H9 (cell line): ENCODE data around the gene ZNF469. TPM values are rescaled to one million over a fixed set of nuclear protein-coding genes. Genes with fewer than 3 reads are reported as not detected.

Experiments used
- DNase-seq: peaks from one replicate; pipeline ENCODE4 v3.0.0-alpha.2; 2017
- H2AFZ ChIP-seq: one replicate; pipeline ENCODE4 v1.6.1; 2013; ENCODE audit warnings: mild to moderate bottlenecking, low read length, control low read depth, moderate library complexity
- H2AK5ac ChIP-seq: 2 replicates; pipeline ENCODE4 v1.6.1; 2013; ENCODE audit warnings: low read length, control low read depth, mixed read lengths; ENCODE audit not compliant: insufficient read length
- H2BK120ac ChIP-seq: one replicate; pipeline ENCODE4 v1.6.1; 2013; ENCODE audit warnings: low read depth, mild to moderate bottlenecking, low read length, control low read depth, inconsistent platforms; ENCODE audit not compliant: poor library complexity, severe bottlenecking
- H2BK12ac ChIP-seq: 2 replicates; pipeline ENCODE4 v1.6.1; 2013; ENCODE audit warnings: low read length, control low read depth, mixed read lengths, low read depth; ENCODE audit not compliant: insufficient read length
- H2BK15ac ChIP-seq: 2 replicates; pipeline ENCODE4 v1.6.1; 2013; ENCODE audit warnings: low read depth, low read length, control low read depth
- H2BK20ac ChIP-seq: one replicate; pipeline ENCODE4 v1.6.1; 2013; ENCODE audit warnings: low read depth, mild to moderate bottlenecking, low read length, control low read depth, inconsistent platforms; ENCODE audit not compliant: poor library complexity, severe bottlenecking
- H2BK5ac ChIP-seq: 2 replicates; pipeline ENCODE4 v1.6.1; 2013; ENCODE audit warnings: low read length, control low read depth, mixed read lengths; ENCODE audit not compliant: insufficient read length
- H3K14ac ChIP-seq: 2 replicates; pipeline ENCODE4 v1.6.1; 2013; ENCODE audit warnings: low read length, control low read depth; ENCODE audit not compliant: insufficient read depth
- H3K18ac ChIP-seq: 2 replicates; pipeline ENCODE4 v1.6.1; 2013; ENCODE audit warnings: low read depth, mild to moderate bottlenecking, mixed read lengths, low read length, control low read depth; ENCODE audit not compliant: insufficient read length
- H3K23ac ChIP-seq: 2 replicates; pipeline ENCODE4 v1.6.1; 2013; ENCODE audit warnings: low read length, control low read depth, mixed read lengths, low read depth; ENCODE audit not compliant: insufficient read length
- H3K23me2 ChIP-seq: 2 replicates; pipeline ENCODE4 v1.6.1; 2013; ENCODE audit warnings: low read depth, mild to moderate bottlenecking, mixed read lengths, low read length, control low read depth; ENCODE audit not compliant: insufficient read length, poor library complexity, severe bottlenecking
- H3K27ac ChIP-seq: 2 replicates; pipeline ENCODE4 v1.5.1; 2013; ENCODE audit warnings: low read length, control low read depth, mixed read lengths, low read depth; ENCODE audit not compliant: insufficient read length
- H3K27me3 ChIP-seq: 2 replicates; pipeline ENCODE4 v1.6.1; 2013; ENCODE audit warnings: low read length, control low read depth, inconsistent platforms; ENCODE audit not compliant: insufficient read depth
- H3K4ac ChIP-seq: 2 replicates; pipeline ENCODE4 v1.6.1; 2013; ENCODE audit warnings: low read depth, mild to moderate bottlenecking, control low read depth, inconsistent platforms, low read length, moderate library complexity
- H3K4me1 ChIP-seq: 2 replicates; pipeline ENCODE4 v1.6.1; 2013; ENCODE audit warnings: low read length, control low read depth, inconsistent platforms; ENCODE audit not compliant: insufficient read depth
- H3K4me2 ChIP-seq: 2 replicates; pipeline ENCODE4 v1.6.1; 2013; ENCODE audit warnings: low read length, control low read depth, mixed read lengths; ENCODE audit not compliant: insufficient read length, insufficient read depth
- H3K56ac ChIP-seq: 2 replicates; pipeline ENCODE4 v1.6.1; 2013; ENCODE audit warnings: low read depth, mild to moderate bottlenecking, mixed read lengths, low read length, control low read depth; ENCODE audit not compliant: insufficient read length
- H3K79me1 ChIP-seq: 2 replicates; pipeline ENCODE4 v1.6.1; 2013; ENCODE audit warnings: low read depth, mild to moderate bottlenecking, moderate library complexity, low read length, control low read depth, inconsistent platforms; ENCODE audit not compliant: insufficient read depth, poor library complexity, severe bottlenecking
- H3K79me2 ChIP-seq: 2 replicates; pipeline ENCODE4 v1.6.1; 2013; ENCODE audit warnings: low read length, control low read depth, inconsistent platforms; ENCODE audit not compliant: insufficient read depth
- H3K9ac ChIP-seq: 2 replicates; pipeline ENCODE4 v1.6.1; 2013; ENCODE audit warnings: low read length, control low read depth, mixed read lengths; ENCODE audit not compliant: insufficient read length; ENCODE audit errors: extremely low read depth
- H3K9me3 ChIP-seq: one replicate; pipeline ENCODE4 v1.6.1; 2013; ENCODE audit warnings: low read depth, low read length, inconsistent platforms; ENCODE audit not compliant: control insufficient read depth
- H3T11ph ChIP-seq: one replicate; pipeline ENCODE4 v1.6.1; 2013; ENCODE audit warnings: mild to moderate bottlenecking, low read length, control low read depth, inconsistent platforms
- H4K20me1 ChIP-seq: one replicate; pipeline ENCODE4 v1.6.1; 2013; ENCODE audit not compliant: control insufficient read depth, insufficient read length, insufficient read depth
- H4K5ac ChIP-seq: 2 replicates; pipeline ENCODE4 v1.6.1; 2013; ENCODE audit warnings: low read depth, mild to moderate bottlenecking, mixed read lengths, low read length, control low read depth; ENCODE audit not compliant: insufficient read length
- H4K8ac ChIP-seq: replicated peaks from 2 replicates; pipeline ENCODE4 v1.6.1; 2013; ENCODE audit warnings: low read length, control low read depth, mixed read lengths, low read depth; ENCODE audit not compliant: insufficient read length
- H4K91ac ChIP-seq: 2 replicates; pipeline ENCODE4 v1.6.1; 2013; ENCODE audit warnings: low read depth, mild to moderate bottlenecking, moderate library complexity, mixed read lengths, low read length, control low read depth; ENCODE audit not compliant: insufficient read length
- H3K27ac Mint-ChIP-seq, 3 experiments: 2 replicates in 2 of 3; 3 replicates in 1 of 3; pipeline ENCODE4 v1.8.0; 2020 to 2021; ENCODE audit warnings: mixed read lengths in 3 of 3, mild to moderate bottlenecking in 1 of 3, moderate library complexity in 1 of 3
- H3K27me3 Mint-ChIP-seq: 2 replicates; pipeline ENCODE4 v1.8.0; 2021; ENCODE audit warnings: low read depth, mild to moderate bottlenecking, moderate library complexity, mixed read lengths
- H3K36me3 Mint-ChIP-seq, 3 experiments: 2 replicates in 2 of 3; 3 replicates in 1 of 3; pipeline ENCODE4 v1.8.0; 2020 to 2021; ENCODE audit warnings: low read depth in 3 of 3, mixed read lengths in 3 of 3; ENCODE audit not compliant: insufficient read depth in 1 of 3
- H3K4me1 Mint-ChIP-seq, 2 experiments: 2 replicates each; pipeline ENCODE4 v1.8.0; 2020; ENCODE audit warnings: mixed read lengths in 2 of 2
- H3K4me3 Mint-ChIP-seq, 2 experiments: 2 replicates in 1 of 2; 3 replicates in 1 of 2; pipeline ENCODE4 v1.8.0; 2020 to 2021; ENCODE audit warnings: mild to moderate bottlenecking in 2 of 2, mixed read lengths in 2 of 2, moderate library complexity in 1 of 2
- H3K9me3 Mint-ChIP-seq, 2 experiments: 2 replicates in 1 of 2; 3 replicates in 1 of 2; pipeline ENCODE4 v1.8.0; 2020; ENCODE audit warnings: mild to moderate bottlenecking in 2 of 2, mixed read lengths in 2 of 2, moderate library complexity in 1 of 2
- CTCF ChIP-seq: fragments of 200-600 bp; sonication (generic); conservative IDR thresholded peaks from 3 replicates; pipeline ENCODE4 v1.8.0; 2021; ENCODE audit warnings: antibody characterized with exemption, mild to moderate bottlenecking
- WGBS: extraction: QIAGEN DNeasy Blood & Tissue Kit; methylation state at CpG from one replicate; pipeline ENCODE4 v1.1.7; 2013; ENCODE audit warnings: missing lambda C conversion rate, low lambda C conversion rate, mixed read lengths; ENCODE audit not compliant: insufficient read length; ENCODE audit errors: extremely low coverage; 5-methylcytosine and 5-hydroxymethylcytosine counted together
- total RNA-seq: library from RNA; stranded (reverse); gene quantifications from 2 replicates; pipeline ENCODE4 v1.2.1, GENCODE V29; 2021

ZNF469 gene
- total RNA-seq, 1 experiment from 2014 or later, result 4.4 TPM

- Mint-ChIP-seq H3K4me3 (no peak overlapping the region), H3K27ac (no peak overlapping the region; a peak in 1 of 7 replicates), H3K4me1 (no peaks in the 10 kb centered on the region), H3K9me3 (no peaks in the 10 kb centered on the region), H3K36me3 (no peaks in the 10 kb centered on the region), H3K27me3 (peaks cover 10% of the 10 kb centered on the region)
- H3K4me2 ChIP-seq, result no peak overlapping the region
- no CpG with 5 or more reads among the region's 24 CpGs for WGBS
- H2BK20ac ChIP-seq, result no peak overlapping the region
- no peak overlapping the region for H2BK12ac ChIP-seq
- H2AK5ac ChIP-seq, result no peak overlapping the region
- no peaks in the 10 kb centered on the region for H3K9me3 ChIP-seq
- H4K5ac ChIP-seq, result no peak overlapping the region
- no peak overlapping the region for H3K27ac ChIP-seq
- H2BK120ac ChIP-seq, result no peak overlapping the region
- H3K4me1 ChIP-seq, result no peaks in the 10 kb centered on the region
- no peak overlapping the region for H3K56ac ChIP-seq
- no peak overlapping the region for H3K23ac ChIP-seq
- H2BK5ac ChIP-seq, result no peak overlapping the region
- no peak overlapping the region for H3K4ac ChIP-seq
- TF ChIP-seq CTCF, result no peak
- H2BK15ac ChIP-seq, result no peak overlapping the region
- no peaks in the 10 kb centered on the region for H3K23me2 ChIP-seq
- H3K18ac ChIP-seq, result no peak overlapping the region
- no peaks in the 10 kb centered on the region for H3K79me1 ChIP-seq
- H4K91ac ChIP-seq, result no peak overlapping the region
- no peak overlapping the region for H2AFZ ChIP-seq
- no peak overlapping the region for H3T11ph ChIP-seq
- no peaks in the 10 kb centered on the region for H3K27me3 ChIP-seq
- no peak for DNase-seq
- H3K79me2 ChIP-seq, result no peaks in the 10 kb centered on the region
- no peak overlapping the region for H4K8ac ChIP-seq
- no peak overlapping the region for H3K14ac ChIP-seq
- no peak overlapping the region for H3K9ac ChIP-seq
- H4K20me1 ChIP-seq, result no peaks in the 10 kb centered on the region
Observed at GRCh38 chr16:88375236-88375975, 7.4 kb upstream of the ZNF469 start.
